GM18502 (cell line): ENCODE measurements around the gene FMN1.

Source experiments
- ATAC-seq: cut with Tn5 transposase; IDR thresholded peaks from one replicate; pipeline ENCODE4 v1.9.1; 2021; ENCODE audit warnings: mild to moderate bottlenecking; ENCODE audit not compliant: unreplicated experiment, poor library complexity

Gene FMN1

GRCh38 chr15:32721596-32721995, 472.9 kb downstream of the FMN1 start:
- no peak for ATAC-seq

GRCh38 chr15:32718821-32719716, 475.4 kb downstream of the FMN1 start:
- no peak for ATAC-seq

DNA sequence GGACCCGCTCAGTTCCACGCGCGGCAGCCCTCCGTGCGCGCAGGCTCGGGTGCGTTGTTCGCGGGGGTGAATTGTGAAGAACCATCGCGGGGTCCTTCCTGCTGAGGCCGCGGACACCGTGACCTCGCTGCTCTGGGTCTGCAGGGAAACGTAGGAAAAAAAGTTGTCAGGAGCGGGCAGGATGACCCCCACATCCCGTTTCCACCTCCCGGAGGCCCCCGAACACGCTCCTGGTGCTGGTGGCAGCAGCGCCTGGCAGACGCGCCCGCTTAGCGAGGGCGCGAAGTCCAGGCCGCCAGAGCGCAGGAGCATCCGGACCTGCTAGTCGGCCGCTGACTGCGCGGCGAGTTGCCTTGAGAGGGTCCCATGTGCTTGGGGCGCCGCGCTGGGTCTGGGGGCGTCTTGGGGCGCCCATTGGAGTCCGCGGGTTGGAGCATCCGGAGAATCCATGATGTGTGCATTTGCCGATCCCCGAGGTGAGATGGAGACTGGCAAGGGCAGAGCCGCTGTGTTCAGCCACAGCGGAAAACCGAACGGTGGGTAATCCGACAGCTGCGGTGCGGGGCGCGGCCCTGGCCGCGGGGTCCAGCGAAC, 476.2 kb downstream of the FMN1 start:
- ATAC-seq, result no peak

DNA sequence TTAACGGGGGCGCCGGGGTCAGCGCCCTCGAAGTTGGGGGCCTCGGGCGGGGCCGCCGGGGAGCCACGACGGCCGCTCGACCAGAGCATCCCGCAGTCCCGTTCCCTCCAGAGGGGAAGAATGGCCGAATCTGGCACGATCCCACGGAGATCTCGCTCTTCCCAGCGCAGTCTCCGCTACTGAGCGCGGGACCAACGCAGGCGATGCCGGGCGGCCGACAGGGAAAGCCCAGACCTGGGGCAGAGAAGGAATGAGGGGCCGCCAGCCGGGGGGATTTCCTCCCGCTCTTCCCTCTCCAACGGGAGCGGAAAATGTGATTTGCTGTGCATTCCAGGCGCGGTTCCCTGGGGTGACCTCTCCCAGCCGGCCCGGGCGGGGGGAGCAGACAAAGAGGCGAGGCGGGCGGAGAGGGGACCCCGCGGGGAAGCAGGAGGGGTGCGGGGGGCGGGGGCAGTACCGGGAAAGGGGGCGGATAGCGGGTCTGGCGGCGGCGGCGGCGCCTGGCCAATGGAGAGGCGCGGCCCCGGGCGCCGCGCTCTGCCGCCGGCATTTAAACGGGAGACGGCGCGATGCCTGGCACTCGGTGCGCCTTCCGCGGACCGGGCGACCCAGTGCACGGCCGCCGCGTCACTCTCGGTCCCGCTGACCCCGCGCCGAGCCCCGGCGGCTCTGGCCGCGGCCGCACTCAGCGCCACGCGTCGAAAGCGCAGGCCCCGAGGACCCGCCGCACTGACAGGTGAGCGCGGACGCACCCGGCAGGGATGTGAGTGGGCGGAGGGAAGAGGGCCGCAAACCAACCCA, 476.9 kb downstream of the FMN1 start, which contains the start of gene GREM1:
Gene GREM1, plus strand, starts transcription at position 579 of the 801 bp plus-strand sequence. CDS start 12,687 bp downstream, outside the sequence.
- no peak for ATAC-seq

- ATAC-seq, result no peak
Observed at GRCh38 chr15:32716915-32717425, 477.5 kb downstream of the FMN1 start.

DNA sequence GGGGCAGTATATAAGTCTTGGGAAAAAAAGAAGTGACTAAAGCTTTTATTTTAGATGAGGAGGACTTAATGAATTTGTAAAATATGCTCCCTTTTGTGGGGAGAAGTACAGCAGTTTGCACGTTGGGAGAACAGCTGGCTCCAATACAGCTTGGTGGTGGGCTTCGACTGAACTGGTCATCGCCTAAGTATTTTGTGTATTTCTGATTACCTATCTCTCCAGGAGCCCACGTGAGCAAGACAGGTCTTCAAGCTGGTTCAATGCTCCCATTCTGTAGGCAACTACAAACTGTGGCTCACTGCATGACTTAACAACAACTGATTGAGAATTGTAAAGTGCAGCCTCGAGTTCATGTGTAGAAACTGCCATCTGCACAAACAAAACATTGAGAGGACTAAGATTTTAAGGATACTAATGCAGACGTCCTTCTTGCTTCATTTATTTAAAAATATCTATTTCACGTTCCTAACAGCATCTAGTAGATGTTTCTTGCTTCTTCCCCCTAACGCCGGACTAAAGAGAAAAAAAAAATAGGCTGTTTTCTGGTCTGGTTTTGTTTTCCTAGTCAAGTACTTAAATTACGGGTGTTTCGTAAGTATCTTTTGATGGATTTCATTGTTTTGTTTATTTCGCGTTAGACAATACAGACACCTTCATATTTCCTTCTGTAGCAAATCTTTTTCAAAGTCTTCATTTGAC, 478.1 kb downstream of the FMN1 start:
- no peak for ATAC-seq
